ENCODE measurements around the gene CSPG5. TPM values are rescaled to one million over a fixed set of nuclear protein-coding genes. Genes with fewer than 3 reads are reported as not detected.

Gene CSPG5
- total and polyA plus RNA-seq, 4 donors: 7.7 to 24.9 (median 10.8) TPM

GRCh38 chr3:47542471-47543173, 36.0 kb downstream of the CSPG5 start:
- Histone ChIP-seq H3K27me3 (ENCODE audit: control insufficient read depth in 3 of 3, insufficient read depth in 3 of 3, low read length in 2 of 3) (no peaks in the 10 kb centered on the region), H3K36me3 (ENCODE audit: control insufficient read depth in 4 of 4, insufficient read depth in 4 of 4, low read length in 4 of 4) (no peaks in the 10 kb centered on the region), H3K9me3 (ENCODE audit: control insufficient read depth in 4 of 4, insufficient read depth in 3 of 4, low read length in 3 of 4) (no peaks in the 10 kb centered on the region), H3K9ac (ENCODE audit: insufficient read depth in 1 of 2, low read length in 2 of 2) (no peak overlapping the region), H3K4me3 (no peak overlapping the region), H3K4me1 (ENCODE audit: control insufficient read depth in 5 of 5, insufficient read depth in 5 of 5, low read length in 5 of 5) (peaks cover 0 to 6% (median 0%) of the 10 kb centered on the region in 5 donors), H3K27ac (ENCODE audit: low read depth in 1 of 2, low read length in 1 of 2) (no peak overlapping the region)
- DNase-seq (peak; percentile 19 to 50 (median 34)), ATAC-seq (ENCODE audit: insufficient read depth, low FRiP score) (peak; percentile 62)
- 65 to 77% methylated on average over 21 of the region's 21 CpGs for WGBS, 2 donors
- TF ChIP-seq, protein P1, sequence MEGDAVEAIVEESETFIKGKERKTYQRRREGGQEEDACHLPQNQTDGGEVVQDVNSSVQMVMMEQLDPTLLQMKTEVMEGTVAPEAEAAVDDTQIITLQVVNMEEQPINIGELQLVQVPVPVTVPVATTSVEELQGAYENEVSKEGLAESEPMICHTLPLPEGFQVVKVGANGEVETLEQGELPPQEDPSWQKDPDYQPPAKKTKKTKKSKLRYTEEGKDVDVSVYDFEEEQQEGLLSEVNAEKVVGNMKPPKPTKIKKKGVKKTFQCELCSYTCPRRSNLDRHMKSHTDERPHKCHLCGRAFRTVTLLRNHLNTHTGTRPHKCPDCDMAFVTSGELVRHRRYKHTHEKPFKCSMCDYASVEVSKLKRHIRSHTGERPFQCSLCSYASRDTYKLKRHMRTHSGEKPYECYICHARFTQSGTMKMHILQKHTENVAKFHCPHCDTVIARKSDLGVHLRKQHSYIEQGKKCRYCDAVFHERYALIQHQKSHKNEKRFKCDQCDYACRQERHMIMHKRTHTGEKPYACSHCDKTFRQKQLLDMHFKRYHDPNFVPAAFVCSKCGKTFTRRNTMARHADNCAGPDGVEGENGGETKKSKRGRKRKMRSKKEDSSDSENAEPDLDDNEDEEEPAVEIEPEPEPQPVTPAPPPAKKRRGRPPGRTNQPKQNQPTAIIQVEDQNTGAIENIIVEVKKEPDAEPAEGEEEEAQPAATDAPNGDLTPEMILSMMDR (IDR thresholded peaks at IDR 0.05; ENCODE audit: control extremely low read depth, extremely low read depth): no peak

DNA sequence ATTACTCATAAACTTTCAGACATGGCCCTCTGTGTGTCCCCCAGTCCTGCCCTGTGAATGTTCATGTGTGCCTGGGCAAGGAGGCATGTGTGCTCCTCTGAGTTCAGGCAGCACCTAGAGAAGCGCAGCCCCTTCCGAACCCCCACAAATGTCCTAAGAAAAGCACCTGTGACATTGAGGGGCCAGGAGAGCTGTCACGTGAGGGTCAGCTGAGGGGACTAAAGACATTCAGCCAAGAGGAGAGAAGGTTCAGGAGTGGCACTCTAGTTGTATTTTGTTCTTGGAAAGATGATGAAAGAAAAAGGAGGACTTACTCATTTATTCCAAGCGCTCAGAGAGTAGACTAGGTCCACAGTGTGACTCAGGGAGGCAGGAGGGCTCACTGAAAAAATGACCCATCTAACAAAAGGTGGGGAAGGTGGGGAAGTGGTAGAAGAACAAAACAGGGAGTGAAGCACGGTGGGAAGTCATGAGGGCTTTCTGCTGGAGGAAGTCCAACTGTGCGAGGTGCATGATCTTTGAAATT, 37.0 kb downstream of the CSPG5 start:
- DNase-seq (no peak), ATAC-seq (ENCODE audit: insufficient read depth, low FRiP score) (no peak)
- Histone ChIP-seq H3K27me3 (ENCODE audit: control insufficient read depth in 3 of 3, insufficient read depth in 3 of 3, low read length in 2 of 3) (no peaks in the 10 kb centered on the region), H3K36me3 (ENCODE audit: control insufficient read depth in 4 of 4, insufficient read depth in 4 of 4, low read length in 4 of 4) (no peaks in the 10 kb centered on the region), H3K4me3 (no peak overlapping the region), H3K9ac (ENCODE audit: insufficient read depth in 1 of 2, low read length in 2 of 2) (no peak overlapping the region), H3K9me3 (ENCODE audit: control insufficient read depth in 4 of 4, insufficient read depth in 3 of 4, low read length in 3 of 4) (no peaks in the 10 kb centered on the region), H3K4me1 (ENCODE audit: control insufficient read depth in 5 of 5, insufficient read depth in 5 of 5, low read length in 5 of 5) (peaks cover 0 to 6% (median 0%) of the 10 kb centered on the region in 5 donors), H3K27ac (ENCODE audit: low read depth in 1 of 2, low read length in 1 of 2) (no peak overlapping the region)
- WGBS, 2 donors: 59 to 64% methylated on average over 6 of the region's 6 CpGs
- TF ChIP-seq, protein P1 (IDR thresholded peaks at IDR 0.05; ENCODE audit: control extremely low read depth, extremely low read depth): no peak

- DNase-seq: no peak
- H3K9ac ChIP-seq (ENCODE audit: insufficient read depth in 1 of 2, low read length in 2 of 2): no peak overlapping the region
- TF ChIP-seq, protein P1 (IDR thresholded peaks at IDR 0.05; ENCODE audit: control extremely low read depth, extremely low read depth): no peak
- no peak for ATAC-seq (ENCODE audit: insufficient read depth, low FRiP score)
- no peaks in the 10 kb centered on the region for H3K36me3 ChIP-seq (ENCODE audit: control insufficient read depth in 4 of 4, insufficient read depth in 4 of 4, low read length in 4 of 4)
- H3K4me3 ChIP-seq: no peak overlapping the region
- WGBS, 2 donors: 92 to 98% methylated on average over 4 of the region's 4 CpGs
- no peak overlapping the region for H3K27ac ChIP-seq (ENCODE audit: low read depth in 1 of 2, low read length in 1 of 2)
- H3K9me3 ChIP-seq (ENCODE audit: control insufficient read depth in 4 of 4, insufficient read depth in 3 of 4, low read length in 3 of 4): no peaks in the 10 kb centered on the region
- no peaks in the 10 kb centered on the region for H3K27me3 ChIP-seq (ENCODE audit: control insufficient read depth in 3 of 3, insufficient read depth in 3 of 3, low read length in 2 of 3)
- H3K4me1 ChIP-seq (ENCODE audit: control insufficient read depth in 5 of 5, insufficient read depth in 5 of 5, low read length in 5 of 5): peaks cover 0 to 6% (median 0%) of the 10 kb centered on the region in 5 donors
Measured at GRCh38 chr3:47540281-47540680, 38.4 kb downstream of the CSPG5 start.
